ENCODE data around the gene CRHR2. TPM values are rescaled to one million over a fixed set of nuclear protein-coding genes. Genes with fewer than 3 reads are reported as not detected.

CRHR2 gene
- total RNA-seq, 1 experiment from 2014 or later, result 0.22 TPM

DNA sequence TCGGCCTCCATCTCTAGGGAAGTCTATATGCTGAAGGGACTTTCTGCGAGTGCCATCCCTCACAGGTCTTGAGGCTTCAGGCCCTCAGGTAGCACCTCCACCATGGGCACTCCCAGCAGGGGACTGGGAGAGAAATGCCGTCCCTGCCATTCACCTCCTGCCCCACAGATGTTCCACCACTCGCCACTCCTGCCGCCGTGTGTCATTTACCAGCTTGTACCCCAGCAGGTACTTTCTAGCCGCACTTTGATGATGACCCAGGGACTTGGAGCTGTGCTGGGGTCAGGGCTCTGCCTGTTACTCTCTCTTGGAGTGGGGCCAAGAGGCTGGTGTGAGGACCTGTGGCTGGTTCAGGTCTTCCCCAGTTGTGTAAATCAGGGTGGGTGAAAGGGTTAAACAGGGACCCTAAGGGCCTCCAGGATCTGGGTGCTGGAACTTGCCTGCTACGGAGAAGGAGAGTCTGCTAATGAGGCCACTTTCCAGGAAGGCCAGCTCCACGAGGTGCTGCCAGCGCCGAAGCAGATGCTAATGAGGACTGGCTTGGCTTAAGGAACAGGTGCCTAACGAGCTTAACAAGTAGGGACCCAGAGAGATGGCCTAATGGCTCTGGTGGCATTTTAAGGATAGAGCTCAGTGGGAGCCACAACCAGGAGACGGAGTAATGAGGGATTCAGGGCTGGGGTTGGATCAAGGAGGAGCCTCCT lies 32.4 kb downstream of the CRHR2 start (continued):
- TF ChIP-seq, protein P1, sequence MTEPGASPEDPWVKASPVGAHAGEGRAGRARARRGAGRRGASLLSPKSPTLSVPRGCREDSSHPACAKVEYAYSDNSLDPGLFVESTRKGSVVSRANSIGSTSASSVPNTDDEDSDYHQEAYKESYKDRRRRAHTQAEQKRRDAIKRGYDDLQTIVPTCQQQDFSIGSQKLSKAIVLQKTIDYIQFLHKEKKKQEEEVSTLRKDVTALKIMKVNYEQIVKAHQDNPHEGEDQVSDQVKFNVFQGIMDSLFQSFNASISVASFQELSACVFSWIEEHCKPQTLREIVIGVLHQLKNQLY (CRISPR knock-in tag; IDR thresholded peaks at IDR 0.05), result no peak
- TF ChIP-seq TP53 (CRISPR knock-in tag; IDR thresholded peaks at IDR 0.05), result no peak

DNA sequence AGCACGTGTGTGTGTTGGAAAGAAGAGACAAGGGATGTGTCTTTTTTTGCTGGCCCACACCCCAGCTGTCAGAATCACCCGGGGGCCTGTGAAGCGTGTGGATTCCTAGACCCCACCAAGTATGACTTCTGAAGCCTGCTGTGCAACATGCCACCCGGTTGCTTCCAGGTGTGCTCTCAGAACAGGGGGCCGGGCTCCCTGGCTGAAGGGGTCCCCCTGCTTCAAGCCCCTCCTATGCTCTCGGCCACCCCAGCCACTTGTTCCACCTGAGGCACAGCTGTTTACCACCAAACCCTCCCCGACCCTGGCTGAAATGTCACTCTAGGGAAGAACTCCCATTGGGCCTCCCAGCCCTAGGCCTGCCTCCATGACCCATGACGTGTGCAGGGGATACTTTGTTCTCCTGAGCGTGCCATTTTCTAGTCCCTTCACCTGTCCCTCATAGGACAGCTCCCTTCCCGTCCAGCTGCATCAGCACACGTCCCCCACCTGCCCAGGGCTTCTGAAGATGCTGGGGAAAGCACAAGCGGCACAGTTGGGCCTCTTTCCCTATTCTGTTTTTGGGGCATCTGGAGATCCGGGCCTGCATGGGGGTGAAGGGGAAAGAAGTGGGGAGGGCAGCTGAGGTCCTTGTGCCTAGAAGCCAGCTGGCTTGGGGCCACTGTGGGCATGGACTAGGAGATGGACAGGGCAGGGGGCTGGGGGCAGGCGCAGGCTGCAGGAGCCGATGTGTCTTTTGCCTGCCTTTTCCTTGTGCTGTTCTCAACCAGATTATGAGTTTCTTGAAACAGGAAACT lies 33.3 kb downstream of the CRHR2 start:
- ChIA-PET CTCF (interaction anchor here (2.1 kb wide), 1 partner anchor 142 kb away, joined by 7 read pairs; no protein-coding TSS in a partner anchor), POLR2A (no interaction called here)
- TF ChIP-seq, protein P2, sequence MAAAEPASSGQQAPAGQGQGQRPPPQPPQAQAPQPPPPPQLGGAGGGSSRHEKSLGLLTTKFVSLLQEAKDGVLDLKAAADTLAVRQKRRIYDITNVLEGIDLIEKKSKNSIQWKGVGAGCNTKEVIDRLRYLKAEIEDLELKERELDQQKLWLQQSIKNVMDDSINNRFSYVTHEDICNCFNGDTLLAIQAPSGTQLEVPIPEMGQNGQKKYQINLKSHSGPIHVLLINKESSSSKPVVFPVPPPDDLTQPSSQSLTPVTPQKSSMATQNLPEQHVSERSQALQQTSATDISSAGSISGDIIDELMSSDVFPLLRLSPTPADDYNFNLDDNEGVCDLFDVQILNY (CRISPR knock-in tag; IDR thresholded peaks at IDR 0.05), result no peak
- TF ChIP-seq OVOL2 (CRISPR knock-in tag; IDR thresholded peaks at IDR 0.05; ENCODE audit: borderline replicate concordance) (no peak), TP53 (CRISPR knock-in tag; IDR thresholded peaks at IDR 0.05) (no peak), TEAD1 (CRISPR knock-in tag; IDR thresholded peaks at IDR 0.05) (no peak), ZNF396 (CRISPR knock-in tag; IDR thresholded peaks at IDR 0.05; ENCODE audit: borderline replicate concordance) (no peak), ESRRA (CRISPR knock-in tag; IDR thresholded peaks at IDR 0.05; ENCODE audit: borderline replicate concordance) (no peak), TCF7 (CRISPR knock-in tag; IDR thresholded peaks at IDR 0.05; ENCODE audit: low read depth) (no peak)
- TF ChIP-seq, protein P3, sequence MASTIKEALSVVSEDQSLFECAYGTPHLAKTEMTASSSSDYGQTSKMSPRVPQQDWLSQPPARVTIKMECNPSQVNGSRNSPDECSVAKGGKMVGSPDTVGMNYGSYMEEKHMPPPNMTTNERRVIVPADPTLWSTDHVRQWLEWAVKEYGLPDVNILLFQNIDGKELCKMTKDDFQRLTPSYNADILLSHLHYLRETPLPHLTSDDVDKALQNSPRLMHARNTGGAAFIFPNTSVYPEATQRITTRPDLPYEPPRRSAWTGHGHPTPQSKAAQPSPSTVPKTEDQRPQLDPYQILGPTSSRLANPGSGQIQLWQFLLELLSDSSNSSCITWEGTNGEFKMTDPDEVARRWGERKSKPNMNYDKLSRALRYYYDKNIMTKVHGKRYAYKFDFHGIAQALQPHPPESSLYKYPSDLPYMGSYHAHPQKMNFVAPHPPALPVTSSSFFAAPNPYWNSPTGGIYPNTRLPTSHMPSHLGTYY (CRISPR knock-in tag; IDR thresholded peaks at IDR 0.05), result no peak
- H3K4me1 Mint-ChIP-seq, result peaks cover 18% of the 10 kb centered on the region
- ATAC-seq (no peak), DNase-seq (ENCODE audit: low spot score) (no peak)
- H3K27me3 Mint-ChIP-seq (ENCODE audit: low read depth), result no peaks in the 10 kb centered on the region
- no peak overlapping the region for H3K27ac Mint-ChIP-seq
- H3K36me3 Mint-ChIP-seq, result peaks cover 8% of the 10 kb centered on the region
- no peak overlapping the region for H3K4me3 Mint-ChIP-seq
- H3K9me3 Mint-ChIP-seq, result no peaks in the 10 kb centered on the region

DNA sequence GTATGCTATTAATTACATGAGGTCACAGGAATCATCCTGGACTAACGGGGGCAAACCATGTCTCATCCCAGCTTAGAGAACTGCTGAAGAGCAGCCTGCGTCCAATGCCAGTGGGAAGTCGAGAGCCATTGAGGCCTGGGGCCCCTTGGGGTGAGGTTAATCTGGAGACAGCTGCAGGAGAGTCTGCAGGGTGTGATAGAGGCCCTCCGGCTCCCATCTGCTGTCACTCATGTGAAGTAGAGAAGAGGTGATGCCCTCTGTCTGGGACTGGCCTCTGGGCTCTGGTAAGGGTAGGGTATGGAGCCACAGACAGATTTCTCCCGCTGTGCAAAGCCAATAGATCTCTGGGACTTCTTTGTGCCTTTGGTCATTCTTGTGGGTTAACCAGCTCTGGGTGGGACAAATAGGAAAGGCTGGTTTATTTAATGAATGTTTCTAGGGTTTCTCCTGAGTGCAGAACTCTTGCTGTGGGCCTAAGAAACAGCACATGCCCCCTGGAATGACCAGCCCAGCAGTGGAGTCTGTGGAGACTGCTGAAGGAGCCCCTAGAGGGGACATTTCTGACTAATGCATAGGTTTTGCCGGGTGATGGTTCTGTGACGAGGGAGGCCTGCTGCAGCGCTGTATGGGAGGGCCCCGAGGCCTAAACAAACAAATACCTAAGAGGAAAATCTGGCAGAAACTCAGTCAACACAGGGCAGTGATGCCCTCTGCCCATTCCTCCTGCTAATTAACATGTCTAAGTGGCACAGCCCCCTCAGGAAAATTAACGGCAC lies 34.5 kb downstream of the CRHR2 start:
- H3K27me3 Mint-ChIP-seq (ENCODE audit: low read depth), result no peaks in the 10 kb centered on the region
- peaks cover 8% of the 10 kb centered on the region for H3K36me3 Mint-ChIP-seq
- H3K4me3 Mint-ChIP-seq, result no peak overlapping the region
- TF ChIP-seq FOXK1 (CRISPR knock-in tag; IDR thresholded peaks at IDR 0.05) (no peak), ESRRA (CRISPR knock-in tag; IDR thresholded peaks at IDR 0.05; ENCODE audit: borderline replicate concordance) (no peak), MYBL2 (CRISPR knock-in tag; IDR thresholded peaks at IDR 0.05) (no peak), NR1H2 (CRISPR knock-in tag; IDR thresholded peaks at IDR 0.05) (no peak), ETV6 (CRISPR knock-in tag; IDR thresholded peaks at IDR 0.05) (no peak), IRF2 (CRISPR knock-in tag; IDR thresholded peaks at IDR 0.05; ENCODE audit: borderline replicate concordance, low read depth) (no peak)
- TF ChIP-seq, protein P4, sequence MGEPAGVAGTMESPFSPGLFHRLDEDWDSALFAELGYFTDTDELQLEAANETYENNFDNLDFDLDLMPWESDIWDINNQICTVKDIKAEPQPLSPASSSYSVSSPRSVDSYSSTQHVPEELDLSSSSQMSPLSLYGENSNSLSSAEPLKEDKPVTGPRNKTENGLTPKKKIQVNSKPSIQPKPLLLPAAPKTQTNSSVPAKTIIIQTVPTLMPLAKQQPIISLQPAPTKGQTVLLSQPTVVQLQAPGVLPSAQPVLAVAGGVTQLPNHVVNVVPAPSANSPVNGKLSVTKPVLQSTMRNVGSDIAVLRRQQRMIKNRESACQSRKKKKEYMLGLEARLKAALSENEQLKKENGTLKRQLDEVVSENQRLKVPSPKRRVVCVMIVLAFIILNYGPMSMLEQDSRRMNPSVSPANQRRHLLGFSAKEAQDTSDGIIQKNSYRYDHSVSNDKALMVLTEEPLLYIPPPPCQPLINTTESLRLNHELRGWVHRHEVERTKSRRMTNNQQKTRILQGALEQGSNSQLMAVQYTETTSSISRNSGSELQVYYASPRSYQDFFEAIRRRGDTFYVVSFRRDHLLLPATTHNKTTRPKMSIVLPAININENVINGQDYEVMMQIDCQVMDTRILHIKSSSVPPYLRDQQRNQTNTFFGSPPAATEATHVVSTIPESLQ (CRISPR knock-in tag; IDR thresholded peaks at IDR 0.05), result no peak
- TF ChIP-seq, protein P5, sequence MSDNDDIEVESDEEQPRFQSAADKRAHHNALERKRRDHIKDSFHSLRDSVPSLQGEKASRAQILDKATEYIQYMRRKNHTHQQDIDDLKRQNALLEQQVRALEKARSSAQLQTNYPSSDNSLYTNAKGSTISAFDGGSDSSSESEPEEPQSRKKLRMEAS (CRISPR knock-in tag; IDR thresholded peaks at IDR 0.05), result no peak
- TF ChIP-seq, protein P6, sequence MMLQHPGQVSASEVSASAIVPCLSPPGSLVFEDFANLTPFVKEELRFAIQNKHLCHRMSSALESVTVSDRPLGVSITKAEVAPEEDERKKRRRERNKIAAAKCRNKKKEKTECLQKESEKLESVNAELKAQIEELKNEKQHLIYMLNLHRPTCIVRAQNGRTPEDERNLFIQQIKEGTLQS (CRISPR knock-in tag; conservative IDR thresholded peaks at IDR 0.05), result no peak
- ChIA-PET POLR2A (no interaction called here), CTCF (interaction anchor here (1.0 kb wide), 1 partner anchor 35 kb away, joined by 3 read pairs; the partner anchor contains the start of gene CRHR2)
- H3K9me3 Mint-ChIP-seq, result no peaks in the 10 kb centered on the region
- H3K27ac Mint-ChIP-seq, result peak overlapping the region; percentile 14; the same call in 1 of the 2 replicates
- DNase-seq (ENCODE audit: low spot score) (no peak), ATAC-seq (no peak)
- H3K4me1 Mint-ChIP-seq, result peaks cover 30% of the 10 kb centered on the region
